GM21786 (cell line): ENCODE measurements around the gene KAZALD1.

ENCODE experiments used
- ATAC-seq: cut with Tn5 transposase; IDR thresholded peaks from one replicate; pipeline ENCODE4 v1.9.1; 2021; ENCODE audit not compliant: unreplicated experiment

KAZALD1 gene

DNA sequence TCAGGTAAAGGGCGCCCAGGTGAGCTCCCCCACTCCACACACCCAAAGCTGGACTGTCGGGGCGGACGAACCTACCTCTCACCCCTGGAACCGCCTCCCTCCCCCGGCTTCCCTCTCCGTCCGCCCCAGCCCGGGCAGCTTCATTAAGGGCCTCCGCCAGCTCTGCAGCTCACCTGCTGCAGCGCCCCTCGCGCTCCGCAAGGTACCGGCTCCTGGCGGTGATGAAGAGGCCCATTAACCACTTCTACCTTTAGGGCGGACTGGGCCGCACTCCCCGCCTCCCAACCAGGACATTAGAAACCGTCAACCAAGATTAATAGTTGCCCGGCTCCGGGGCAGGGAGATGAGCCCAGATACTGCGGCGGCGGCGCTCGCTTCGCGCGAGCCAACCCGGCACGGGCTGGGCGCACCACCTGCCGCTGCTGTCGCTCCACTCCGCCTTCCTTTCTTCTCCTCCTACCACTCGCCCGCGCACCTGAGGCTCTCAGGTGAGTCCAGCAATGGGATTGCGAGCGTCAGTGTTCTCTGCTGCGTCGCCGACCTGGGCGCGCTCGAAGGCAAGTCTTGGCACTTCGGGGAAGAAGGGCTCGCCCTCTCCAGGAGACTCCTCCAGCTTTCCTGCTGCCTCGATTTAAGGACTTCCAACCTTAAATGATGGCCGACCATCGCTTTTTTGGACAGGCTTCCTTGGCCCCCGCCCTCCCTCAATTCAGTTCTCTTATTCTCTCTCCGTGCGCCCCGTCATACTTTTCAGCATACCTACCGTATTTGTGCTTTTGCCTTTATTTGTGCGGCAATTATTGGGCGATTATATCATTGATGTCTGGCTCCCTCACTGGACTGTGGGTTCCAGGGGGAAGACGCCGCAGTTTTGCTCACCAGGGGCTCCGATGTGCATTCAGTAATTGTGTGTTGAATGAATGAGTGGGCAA, 13.6 kb upstream of the KAZALD1 start:
- no peak for ATAC-seq

DNA sequence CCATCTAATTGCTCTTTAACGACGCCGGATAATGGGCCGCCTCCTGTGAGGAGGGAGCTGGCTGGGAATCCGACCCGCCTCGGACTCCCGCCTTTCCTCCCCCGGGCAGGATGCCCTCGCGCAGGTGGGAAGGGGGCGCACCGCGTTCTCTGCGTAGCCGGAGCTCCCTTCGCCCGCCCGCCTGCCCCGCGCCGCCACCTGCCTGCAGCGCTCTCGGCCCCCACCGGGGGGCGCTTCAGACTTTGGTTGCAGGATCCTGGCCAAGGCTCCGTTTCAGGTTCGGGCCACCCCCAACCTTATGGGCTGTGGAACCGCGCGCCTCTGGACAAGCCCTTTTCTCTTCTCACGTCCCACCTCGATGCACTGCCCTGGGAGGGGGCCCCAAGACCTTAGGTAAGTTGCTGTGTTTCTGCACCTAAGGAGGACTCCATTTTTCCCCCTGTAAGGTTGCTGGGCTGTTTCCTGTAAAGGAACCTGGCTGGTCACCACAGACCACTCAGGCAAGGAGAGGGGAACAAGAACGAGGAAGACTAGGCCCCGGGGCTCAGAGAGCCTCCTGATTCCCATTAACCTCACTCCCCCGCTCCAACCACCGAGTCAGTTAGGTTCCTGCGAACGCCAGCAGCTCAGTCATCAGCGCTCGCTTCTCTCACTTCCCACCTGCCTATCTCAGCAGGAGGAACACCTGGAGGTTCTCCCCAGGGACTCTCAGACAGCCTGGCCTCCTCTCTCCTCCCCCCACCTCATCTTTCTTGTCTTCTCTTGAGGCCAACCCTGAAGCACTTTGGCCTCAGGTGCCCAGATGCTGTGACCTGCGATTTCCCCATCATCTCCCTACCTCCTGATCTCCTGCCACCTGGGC, 11.3 kb upstream of the KAZALD1 start:
- ATAC-seq = no peak

DNA sequence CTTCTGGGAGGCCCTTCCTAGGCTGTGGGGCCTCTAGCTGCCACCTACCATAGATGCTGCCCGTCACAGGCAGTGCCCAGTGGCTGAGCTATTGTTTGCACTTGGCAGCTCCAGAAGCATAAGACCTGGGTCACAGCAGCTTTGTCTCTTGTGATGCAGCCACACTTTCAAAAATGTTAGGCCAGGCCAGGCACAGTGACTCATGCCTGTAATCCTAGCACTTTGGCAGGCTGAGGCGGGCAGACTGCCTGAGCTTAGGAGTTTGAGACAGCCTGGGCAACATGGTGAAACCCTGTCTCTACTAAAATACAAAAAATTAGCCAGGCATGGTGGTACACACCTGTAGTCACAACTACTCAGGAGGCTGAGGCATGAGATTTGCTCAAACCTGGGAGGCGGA, 9.5 kb upstream of the KAZALD1 start:
- ATAC-seq = no peak

DNA sequence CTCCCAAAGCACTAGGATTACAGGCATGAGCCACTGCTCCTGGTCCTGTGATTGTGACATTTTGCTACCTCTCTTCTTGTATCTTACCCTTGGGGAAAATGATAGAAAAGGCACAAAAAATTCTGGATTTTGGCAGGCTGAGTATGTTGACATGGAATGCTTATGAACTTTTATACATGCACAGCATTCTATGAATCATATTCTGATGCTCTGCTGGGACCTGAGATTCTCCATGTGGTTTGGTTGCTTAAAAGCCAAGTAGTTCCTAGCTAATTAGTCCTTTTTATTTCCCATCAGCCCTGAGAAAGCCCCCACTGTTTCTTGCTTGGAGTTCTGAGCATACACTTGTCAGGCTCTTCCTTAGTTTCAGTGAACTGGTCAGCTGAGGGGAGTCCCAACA, 8.3 kb upstream of the KAZALD1 start:
- no peak for ATAC-seq

DNA sequence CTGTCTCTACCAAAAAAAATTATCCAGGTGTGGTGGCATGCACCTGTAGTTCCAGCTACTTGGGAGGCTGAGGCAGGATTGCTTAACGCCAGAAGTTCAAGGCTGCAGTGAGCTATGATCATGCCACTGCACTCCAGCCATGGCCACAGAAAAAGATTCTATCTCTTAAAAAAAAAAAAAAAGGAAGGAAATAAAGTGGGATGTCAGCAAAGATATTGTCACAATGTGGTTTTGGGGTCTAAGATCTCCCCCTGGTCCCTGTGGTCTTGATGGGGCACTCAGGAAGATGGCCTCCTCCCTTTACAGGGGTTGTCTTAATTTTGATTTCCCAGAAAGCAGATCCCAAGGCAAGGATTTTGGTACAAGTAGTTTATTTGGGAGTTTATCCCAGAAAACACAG, 7.4 kb upstream of the KAZALD1 start:
- no peak for ATAC-seq

DNA sequence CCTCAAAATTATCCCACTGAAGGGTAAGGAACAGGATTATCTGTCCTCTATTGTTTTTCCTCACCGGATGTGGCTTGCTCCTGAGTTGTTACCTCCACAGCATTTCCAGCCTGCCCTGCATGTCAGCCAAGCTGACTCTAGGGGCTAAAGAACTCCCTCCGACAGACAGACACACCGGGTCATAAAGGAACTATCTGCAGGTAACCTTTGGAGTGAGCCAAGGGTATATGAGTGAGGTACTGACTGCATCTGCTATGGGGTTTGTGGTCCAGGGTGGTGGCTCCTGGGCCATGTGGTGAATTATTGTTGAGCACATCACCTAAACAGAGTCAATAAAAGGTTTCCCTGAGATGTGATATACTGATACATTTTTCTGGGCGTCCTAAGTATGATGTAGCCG, 6.9 kb upstream of the KAZALD1 start:
- ATAC-seq = no peak

DNA sequence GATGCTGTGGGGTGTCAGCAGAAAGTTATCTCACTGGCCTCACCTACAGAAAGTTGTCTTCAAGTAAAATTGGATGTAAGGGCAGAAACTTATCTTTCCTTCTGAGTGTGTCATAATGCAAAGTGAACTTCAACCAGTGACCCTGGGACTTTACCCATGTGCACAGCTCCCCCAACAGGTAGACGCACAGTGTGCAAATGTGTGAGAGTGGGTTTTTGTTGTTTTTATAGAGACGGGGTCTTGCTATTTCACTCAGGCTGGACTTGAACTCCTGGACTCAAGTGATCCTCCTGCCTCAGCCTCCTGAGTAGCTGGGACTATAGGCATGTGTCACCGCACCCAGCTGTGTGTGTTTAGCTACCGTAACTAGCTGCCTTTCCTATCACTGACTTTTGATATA, 6.4 kb upstream of the KAZALD1 start:
- ATAC-seq = no peak

DNA sequence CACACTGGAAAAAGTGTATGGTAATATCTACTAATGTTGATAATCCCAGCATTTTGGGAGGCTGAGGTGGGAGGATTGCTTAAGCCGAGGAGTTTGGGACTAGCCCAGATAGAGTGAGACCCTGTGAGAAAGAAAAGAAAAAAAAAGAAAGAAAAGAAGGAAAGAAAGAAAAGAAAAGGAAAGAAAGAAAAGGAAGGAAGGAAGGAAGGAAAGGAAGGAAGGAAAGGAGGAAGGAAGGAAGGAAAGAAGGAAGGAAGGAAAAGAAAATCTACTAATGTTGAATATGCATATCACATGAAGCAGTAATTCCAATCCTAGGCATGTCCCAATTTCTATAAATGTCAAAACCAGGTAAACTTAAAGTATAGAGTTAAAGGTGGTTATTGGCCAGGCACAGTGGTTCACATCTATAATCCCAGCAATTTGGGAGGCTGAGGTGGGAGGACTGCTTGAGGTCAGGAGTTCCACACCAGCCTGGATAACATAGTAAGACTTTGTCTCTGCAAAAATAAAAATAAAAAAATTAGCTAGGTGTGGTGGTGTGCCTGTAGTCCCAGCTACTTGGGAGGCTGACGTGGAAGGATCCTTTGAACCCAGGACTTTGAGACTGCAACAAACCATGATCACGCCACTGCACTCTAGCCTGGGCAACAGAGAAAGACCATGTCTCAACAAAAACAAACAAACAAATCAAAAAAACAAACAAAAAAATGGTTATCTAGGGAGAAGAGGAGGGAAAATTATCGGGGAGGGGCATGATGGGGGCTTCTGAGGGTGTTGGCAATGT, 5.2 kb upstream of the KAZALD1 start:
- no peak for ATAC-seq

DNA sequence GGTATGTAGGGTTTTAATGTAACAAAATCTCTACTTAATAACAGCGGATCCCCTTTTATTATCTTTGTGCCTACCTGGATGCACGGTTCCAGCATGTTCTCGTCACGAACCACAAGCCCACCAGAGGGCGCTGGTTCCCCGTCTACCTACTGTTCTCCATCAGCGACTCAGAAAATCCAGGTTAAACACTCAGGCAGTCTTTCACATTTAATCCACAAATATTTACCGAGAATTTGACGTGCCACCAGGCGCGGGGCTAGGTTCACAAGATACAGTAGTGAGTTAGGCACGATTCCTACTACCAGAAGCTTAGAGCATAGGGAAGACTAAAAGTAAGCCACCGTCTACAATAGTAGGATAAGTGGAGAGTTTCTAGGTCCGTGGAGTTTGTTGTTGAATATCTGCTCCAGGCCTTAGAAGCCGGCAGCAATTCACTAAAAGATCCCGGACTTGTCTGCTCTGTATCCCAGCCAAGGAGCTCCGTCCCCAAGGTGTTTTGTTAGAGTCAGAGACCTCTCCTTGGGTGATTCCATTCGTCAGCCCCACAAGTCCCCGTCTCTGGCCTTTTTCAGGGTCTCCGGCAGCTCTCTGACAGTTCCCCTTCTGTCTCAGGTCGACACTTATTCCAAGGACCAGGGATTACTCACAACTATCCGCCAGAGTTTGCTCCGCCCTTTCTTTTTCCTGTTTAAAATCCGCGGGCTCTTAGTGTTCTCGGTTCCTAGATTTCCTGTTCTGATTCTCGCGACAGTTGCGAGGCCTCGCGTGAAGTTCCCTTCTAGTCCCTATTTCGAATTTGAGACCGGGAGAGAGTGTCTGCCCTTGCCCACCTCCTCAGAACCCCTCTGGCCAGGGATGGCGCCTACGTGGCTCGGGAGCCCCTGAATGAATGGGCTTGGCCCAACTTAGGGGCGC, 1.5 kb upstream of the KAZALD1 start:
- ATAC-seq = peak; percentile 38

DNA sequence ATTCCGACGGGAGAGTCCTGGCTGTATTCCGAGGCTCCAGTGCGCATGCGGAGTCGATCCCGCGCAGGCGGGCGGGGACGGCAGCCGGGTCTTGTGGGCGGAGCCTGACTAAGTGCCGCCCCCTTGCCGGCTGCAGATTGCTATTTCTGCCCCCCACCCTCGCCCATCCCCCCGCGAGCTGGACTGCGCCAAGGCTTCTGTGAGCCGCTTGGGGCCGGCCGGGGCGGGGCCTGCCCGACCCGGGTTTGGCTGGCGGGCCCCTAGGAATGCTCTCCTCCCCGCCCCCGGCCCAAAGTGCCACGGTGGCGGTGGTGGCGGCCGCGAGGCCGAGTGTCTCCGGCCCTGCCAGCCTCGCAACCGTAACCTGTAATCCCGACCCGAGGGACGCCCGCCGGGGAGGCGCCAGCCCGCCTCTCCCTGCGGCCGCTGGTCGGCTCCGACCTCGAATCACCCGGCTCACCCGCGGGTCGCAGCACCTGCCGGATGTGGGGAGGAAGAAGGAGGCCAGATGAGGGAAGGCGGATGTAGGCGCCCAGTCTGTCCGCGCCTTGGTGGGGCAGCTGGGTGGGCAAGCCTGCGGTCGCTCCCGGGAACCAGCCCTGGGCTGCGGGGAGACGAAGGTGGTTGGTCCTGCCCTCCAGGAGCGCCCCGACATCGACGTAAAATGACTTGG, 702 bp upstream of the KAZALD1 start:
- ATAC-seq = peak; percentile 56

DNA sequence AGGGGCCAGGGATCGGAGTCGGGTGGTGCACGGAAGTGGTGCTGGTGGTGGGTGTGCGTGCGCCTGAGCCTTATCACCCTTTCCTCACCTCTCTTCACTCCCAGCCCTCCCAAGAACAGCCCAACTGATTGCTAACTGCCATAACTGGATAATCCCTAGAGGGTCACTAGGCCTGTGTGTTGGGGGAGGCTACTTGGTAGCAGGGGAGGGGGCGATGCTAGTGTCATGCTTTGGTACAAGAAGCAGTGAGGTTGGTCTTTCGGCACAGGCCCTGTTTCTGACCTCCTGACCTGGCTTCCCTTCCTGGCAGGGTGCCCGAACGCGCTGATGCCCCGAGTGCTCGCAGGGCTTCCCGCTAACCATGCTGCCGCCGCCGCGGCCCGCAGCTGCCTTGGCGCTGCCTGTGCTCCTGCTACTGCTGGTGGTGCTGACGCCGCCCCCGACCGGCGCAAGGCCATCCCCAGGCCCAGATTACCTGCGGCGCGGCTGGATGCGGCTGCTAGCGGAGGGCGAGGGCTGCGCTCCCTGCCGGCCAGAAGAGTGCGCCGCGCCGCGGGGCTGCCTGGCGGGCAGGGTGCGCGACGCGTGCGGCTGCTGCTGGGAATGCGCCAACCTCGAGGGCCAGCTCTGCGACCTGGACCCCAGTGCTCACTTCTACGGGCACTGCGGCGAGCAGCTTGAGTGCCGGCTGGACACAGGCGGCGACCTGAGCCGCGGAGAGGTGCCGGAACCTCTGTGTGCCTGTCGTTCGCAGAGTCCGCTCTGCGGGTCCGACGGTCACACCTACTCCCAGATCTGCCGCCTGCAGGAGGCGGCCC, 652 bp downstream of the KAZALD1 start:
- ATAC-seq = peak; percentile 23

DNA sequence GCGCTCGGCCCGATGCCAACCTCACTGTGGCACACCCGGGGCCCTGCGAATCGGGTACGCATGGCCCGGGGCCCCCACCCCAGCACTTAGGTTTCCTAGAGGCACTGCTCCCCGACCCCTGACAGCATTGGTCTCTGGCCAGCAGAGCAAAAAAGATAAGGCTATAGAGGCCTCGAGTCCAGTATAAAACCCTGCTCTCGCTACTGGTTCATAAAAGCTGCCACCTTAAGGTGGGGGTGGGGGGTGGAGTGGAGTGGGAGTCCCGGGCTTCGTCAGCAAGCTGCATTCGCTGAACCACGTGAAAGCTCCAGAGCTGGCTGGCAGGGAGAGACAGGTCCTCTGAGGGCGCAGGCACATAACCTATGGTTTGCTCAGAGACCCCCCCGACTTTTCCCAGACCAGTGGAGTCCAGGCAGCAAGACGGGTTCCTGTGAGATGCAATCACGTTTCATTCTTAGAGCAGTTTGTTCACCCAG, 1.3 kb downstream of the KAZALD1 start:
- ATAC-seq = no peak

DNA sequence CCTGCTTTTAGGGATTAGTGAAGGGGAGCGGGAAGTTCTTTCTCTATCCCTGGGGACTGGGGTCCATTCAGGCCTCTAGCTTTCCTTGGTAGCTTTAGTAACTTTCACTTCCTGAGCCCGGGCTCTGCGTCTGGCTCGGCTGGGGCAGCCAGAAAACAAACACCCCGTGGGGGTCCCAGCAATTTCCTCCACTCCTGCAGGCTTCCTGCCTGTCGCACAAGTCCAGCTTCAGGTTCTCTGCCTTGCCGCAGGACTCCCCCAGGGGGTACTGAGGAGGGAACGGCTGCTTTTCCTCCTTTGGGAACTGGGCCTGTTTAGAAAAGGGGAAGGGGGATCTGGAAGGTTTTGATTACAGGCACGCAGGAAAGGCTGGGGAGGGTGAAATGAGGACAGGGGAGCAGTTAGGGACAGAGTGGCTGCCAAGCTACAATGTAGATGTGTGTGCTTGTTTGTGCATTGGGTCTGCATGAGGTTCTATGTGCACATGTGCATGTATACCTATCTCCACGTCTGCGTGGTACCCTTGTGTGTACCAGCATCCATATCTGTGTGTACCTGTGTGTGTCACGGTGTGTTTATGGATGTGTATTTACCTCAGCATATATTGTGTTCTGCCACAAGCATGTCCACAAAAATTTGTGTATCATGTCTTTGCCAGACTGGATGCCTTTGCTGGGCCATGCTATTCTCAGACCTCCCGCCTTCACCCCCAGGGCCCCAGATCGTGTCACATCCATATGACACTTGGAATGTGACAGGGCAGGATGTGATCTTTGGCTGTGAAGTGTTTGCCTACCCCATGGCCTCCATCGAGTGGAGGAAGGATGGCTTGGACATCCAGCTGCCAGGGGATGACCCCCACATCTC, 2.0 kb downstream of the KAZALD1 start:
- no peak for ATAC-seq

DNA sequence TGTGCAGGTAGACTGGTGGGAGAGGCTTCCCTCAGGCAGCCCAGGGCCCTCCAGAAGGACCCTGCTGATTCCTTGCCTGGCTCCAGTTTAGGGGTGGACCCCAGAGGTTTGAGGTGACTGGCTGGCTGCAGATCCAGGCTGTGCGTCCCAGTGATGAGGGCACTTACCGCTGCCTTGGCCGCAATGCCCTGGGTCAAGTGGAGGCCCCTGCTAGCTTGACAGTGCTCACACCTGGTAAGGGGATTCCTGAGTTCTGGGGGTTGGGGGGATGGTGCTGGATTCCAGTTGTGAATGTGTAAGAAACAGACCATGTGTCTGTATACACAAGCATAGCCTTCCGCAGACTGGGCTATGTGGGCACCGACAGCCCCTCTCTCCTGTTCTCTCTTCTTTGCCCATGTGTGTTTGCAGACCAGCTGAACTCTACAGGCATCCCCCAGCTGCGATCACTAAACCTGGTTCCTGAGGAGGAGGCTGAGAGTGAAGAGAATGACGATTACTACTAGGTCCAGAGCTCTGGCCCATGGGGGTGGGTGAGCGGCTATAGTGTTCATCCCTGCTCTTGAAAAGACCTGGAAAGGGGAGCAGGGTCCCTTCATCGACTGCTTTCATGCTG, 2.7 kb downstream of the KAZALD1 start:
- ATAC-seq = no peak

DNA sequence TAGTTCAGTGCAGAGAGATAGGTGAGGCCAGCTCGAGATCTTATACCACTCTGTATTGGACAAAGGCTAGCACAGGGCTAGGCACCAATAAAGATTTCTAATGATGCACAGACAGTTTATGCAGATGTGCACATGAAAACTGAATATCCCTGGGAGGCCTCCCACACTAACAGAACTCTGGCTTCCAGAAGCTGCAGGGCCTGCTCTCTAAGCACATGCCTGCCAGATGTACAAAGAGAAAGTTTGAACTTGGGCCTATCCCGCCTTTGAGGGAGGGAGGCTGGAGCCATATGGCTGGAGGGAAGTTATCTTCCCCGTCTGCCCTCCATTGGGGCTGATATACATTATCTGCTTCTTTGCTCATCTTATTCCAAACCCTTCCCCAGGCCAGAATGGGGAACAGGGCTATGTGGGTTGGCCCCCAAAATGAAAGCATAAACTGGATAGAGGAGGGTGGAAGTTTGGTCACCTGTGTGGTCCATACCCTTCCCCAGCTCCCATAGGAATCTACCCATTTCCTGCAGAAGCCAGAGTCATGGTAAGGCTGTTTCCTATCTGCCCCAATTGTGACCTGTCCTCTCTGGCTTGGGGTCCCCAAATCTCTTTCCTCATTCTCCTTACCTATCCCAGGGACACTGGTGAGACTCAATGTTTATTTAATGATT, 3.8 kb downstream of the KAZALD1 start:
- no peak for ATAC-seq

DNA sequence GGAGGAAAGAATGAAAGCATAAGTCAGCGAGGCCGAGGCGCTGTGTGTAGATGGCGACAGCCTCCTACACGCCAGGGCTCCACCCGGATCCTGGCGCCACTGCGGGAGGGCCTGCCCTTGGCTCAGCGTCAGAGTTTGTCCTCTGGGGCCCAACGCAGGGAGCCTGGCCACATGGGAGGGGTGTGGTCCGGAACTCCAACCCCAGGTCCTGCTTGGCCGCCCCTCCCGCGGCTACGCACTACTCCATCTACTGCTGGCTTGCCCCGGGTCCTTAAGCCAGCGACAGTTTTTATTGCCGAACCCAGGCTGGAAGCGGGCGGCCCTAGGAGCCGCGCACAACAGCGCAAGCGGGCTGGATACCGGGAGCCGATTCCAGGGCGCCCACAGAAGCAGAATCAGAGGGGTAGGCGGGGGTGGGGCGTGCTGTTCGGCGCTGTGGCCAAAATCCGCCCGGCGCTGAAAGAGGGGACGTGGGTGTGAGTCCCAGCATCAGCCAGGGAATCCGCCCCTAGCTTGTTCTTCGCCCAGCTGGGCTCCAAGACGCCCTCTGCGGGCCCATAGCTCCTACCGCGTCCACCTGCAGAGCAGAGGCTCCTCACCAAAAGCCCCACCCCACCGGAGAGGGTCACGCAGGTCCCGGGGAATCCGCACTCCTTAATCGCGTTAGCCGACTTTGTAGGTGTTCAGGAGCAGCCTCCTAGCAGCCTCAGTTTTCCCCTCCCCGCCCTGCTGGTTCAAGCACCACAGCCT, 4.5 kb downstream of the KAZALD1 start:
- no peak for ATAC-seq
